ENCODE data around the gene KCTD13.
A peak's percentile ranks its signal among the peaks of the same experiment; 100 is the strongest.
"Not testable (repeated sequence)": the region's sequence is repeated elsewhere in the genome, so short reads cannot be mapped to it uniquely, and the experiment has no call there.

The KCTD13 gene

DNA sequence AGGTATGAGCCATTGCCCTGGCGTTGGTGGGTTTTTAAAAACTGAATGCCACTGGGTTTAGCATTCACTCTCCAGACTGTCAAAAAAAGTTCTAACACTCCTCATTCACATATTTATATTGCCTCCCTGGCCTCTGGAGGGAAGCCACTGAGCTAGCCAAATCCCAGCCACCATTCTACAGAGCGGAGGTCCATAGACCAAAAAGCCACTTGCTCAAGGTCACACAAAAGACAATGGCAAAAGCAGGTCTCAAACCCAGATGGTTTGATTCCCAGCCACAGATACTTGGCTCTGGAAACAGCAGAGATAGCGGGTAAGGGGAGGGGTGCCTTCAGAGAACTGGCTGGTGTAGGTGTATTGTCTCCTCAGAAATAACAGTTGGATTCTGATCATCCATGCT is 45.0 kb downstream of the KCTD13 start:
- Mint-ChIP-seq H3K4me3 (no peak overlapping the region), H3K9me3 (no peaks in the 10 kb centered on the region), H3K4me1 (peaks cover 19% of the 10 kb centered on the region), H3K27ac (no peak overlapping the region), H3K27me3 (peaks cover 37% of the 10 kb centered on the region)
- no peak for DNase-seq
- no peak for ATAC-seq

DNA sequence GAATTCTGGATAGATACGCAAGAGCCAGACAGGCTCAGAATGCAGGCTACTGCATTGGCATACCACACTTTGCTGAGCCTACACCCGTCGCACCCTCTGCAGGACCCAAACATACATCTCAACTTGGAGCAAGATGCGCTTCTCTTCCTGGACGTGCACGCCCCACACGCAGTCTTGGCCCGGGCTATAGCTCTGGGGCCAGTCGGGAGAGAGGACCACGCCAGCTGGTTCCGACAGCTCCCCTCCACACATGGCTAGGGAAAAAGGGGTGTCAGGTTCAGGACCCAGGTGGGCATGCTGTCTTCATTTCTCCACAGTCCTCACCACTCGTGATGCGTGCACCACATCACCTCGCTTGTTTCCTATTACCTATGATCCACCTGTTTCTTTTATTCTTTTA is 47.9 kb downstream of the KCTD13 start:
- Mint-ChIP-seq H3K4me3 (no peak overlapping the region), H3K4me1 (peaks cover 20% of the 10 kb centered on the region), H3K9me3 (no peaks in the 10 kb centered on the region), H3K27ac (no peak overlapping the region), H3K27me3 (peaks cover 48% of the 10 kb centered on the region)
- DNase-seq = no peak
- no peak for ATAC-seq

DNA sequence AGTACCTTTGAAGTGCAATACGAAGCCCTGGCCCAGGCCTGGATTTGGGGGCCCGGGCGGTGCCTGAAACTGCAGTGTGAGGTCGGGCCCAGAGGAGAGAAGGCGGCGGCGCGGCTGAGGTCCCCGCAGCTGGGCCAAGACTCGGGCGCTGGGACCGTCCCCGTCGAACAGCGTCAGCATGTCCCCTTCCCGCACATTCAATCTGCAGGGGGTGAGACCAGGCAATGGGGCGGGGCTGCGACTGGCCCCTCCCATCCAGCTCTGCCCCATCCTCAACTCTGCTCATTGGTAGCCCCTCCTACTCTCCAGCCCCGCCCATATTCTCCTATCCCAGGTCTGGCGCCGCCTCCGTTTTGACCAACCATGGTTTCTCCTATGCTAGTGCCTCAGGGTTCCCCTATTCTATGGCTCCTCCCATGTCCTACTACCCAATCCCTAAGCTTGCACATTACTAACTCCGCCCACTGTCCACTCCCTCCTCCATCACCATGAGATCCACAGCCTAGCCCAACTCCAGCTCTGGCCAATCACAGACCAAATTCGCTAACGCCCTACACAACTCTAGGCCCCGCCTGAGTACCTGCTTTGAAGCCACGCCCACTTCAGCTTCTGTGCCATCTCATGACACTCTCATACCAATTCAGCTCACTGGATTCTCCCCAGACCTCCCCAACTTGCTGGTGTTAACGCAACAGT is 48.6 kb downstream of the KCTD13 start:
- Mint-ChIP-seq H3K9me3 (no peaks in the 10 kb centered on the region), H3K27ac (peak overlapping the region in 1 of 2 donors; percentile 42), H3K4me3 (peak overlapping the region; percentile 66 to 67), H3K27me3 (peaks cover 48% of the 10 kb centered on the region), H3K4me1 (peaks cover 20% of the 10 kb centered on the region)
- ATAC-seq (peak; percentile 83), DNase-seq (peak; percentile 56 to 69)

DNA sequence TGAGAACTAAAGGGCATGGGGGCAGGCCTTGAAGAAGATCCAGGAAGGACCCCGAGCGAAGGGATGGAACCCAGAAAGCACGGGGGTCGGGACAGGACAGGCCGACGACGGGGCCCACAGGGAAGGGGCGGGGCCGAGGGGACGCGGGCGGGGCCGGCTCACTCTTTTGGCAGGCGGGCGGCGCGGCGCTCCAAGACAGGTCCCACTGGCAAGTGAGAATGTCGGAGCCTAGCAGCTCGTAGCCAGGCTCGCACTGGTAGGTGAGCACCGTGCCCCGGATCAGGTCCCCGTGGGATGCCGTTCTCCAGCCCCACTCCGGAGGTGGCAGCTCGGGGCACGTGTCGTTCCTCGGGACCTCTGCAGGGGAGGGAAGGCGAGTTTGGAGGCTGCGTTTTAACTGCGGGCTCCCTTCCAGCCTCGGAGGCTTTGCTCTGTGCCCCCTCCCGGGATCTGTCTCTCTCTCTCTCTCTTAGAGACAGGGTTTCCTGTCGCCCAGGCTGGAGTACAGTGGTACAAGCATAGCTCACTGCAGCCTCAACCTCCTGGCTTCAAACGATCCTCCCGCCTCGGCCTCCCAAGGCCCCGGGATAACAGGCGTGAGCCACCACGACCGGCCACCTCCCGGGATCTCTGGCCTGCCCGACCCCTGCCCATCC is 49.3 kb downstream of the KCTD13 start:
- no peak overlapping the region for H3K27ac Mint-ChIP-seq
- peaks cover 20% of the 10 kb centered on the region for H3K4me1 Mint-ChIP-seq
- peak in 1 of 2 donors; percentile 21 for DNase-seq
- H3K9me3 Mint-ChIP-seq = no peaks in the 10 kb centered on the region
- H3K27me3 Mint-ChIP-seq = peaks cover 48% of the 10 kb centered on the region
- H3K4me3 Mint-ChIP-seq = peak overlapping the region; percentile 66 to 67
- peak; percentile 54 for ATAC-seq

DNA sequence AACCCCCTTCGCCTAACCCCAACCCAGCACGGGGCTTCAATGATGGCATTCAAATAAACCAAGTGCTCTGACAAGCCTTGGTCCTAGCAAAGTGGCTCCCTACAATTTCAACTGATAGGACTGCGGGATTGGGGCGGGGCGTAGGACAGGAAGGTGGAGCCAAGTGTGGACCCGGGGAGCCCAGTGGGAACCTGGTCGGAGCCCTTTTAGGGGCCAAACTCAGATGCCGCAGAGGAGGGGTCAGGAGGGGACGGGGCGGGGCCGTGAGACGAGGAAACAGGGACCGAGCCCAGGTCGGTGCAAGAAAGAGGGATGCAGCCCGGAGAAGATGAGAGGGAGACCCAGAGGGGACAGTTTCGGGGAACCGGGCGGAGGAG is 49.8 kb downstream of the KCTD13 start:
- H3K27ac Mint-ChIP-seq = no peak overlapping the region
- H3K4me1 Mint-ChIP-seq = peaks cover 20% of the 10 kb centered on the region
- H3K27me3 Mint-ChIP-seq = peaks cover 48% of the 10 kb centered on the region
- peak overlapping the region; percentile 66 to 67 for H3K4me3 Mint-ChIP-seq
- ATAC-seq (no peak), DNase-seq (no peak)
- H3K9me3 Mint-ChIP-seq = no peaks in the 10 kb centered on the region

DNA sequence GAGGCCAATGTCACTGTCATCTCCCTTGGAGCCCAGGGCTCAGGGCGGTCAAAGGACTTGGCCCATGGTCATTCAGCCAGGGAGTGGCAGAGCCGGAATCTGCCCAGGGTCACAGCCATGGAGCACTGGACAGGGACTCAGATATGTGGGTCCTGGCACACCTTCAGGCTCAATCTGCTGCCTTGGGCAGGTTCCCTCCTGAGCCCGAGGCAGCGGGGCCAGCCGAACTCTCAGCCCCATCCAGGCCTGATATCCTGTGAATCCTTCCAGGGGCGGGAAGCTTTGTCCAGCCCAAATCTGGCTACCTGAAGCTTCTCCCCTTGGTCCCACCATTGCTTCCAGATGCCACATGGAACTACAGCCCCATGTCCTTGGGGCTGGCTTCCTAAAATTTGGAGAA is 50.8 kb downstream of the KCTD13 start:
- DNase-seq (no peak), ATAC-seq (no peak)
- Mint-ChIP-seq H3K27me3 (peaks cover 48% of the 10 kb centered on the region), H3K27ac (no peak overlapping the region), H3K4me3 (no peak overlapping the region), H3K9me3 (no peaks in the 10 kb centered on the region), H3K4me1 (peaks cover 20% of the 10 kb centered on the region)

DNA sequence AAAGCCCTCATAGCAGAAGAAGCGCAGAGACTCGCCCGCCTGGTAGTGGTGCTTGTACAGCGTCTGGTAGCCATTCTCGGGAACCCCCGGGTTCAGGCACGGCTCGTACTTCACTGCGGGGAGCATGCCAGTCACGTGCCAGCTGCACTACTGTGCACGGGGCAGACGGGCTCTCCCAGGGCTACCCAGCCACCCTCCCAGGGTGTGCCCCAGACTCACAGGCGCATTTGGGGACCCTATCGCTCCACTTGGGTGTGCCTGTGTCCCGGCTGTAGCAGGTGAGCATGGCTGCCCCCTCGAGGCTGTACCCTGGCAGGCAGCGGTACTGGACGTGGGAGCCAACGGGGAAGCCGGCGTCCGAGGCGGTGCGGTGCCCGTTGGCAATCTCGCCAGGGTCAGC is 52.7 kb downstream of the KCTD13 start:
- ATAC-seq (no peak), DNase-seq (no peak)
- Mint-ChIP-seq H3K4me3 (no peak overlapping the region), H3K27ac (no peak overlapping the region), H3K27me3 (peaks cover 34% of the 10 kb centered on the region), H3K9me3 (no peaks in the 10 kb centered on the region), H3K4me1 (peaks cover 20% of the 10 kb centered on the region)

DNA sequence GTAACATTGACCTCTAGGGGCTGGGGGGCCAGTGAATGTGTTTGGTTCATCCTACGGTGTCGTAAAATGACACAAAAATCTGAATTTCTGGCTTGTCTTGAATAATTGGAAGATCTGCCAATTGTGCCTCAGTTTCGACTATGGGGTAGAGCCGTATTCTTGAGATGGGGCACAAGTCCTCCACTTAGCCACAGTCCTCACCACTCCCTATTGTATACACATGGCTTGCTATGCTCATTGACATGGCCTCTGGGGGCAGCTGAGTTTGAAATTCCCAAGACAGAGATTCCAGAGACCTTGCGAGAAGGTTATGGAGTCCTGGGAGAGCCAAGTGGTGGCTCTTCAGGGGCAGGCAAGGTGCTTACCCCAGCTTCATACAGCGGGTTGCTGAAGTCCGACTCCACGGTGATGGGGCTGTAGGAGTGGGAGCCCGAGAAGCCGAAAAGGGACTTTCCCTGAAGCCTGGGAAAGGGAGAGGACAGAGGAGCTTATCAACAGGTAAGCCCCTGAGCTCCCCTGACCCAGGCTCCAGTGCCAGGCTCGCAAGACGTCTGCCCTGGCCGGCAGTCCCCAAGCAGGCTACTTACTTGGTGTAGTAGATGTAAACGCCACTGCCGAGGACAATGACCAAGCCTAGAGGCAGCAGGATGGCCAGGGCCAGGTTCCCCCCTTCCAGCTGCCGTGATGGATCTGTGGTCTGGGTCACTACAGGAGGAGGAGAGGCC is 54.0 kb downstream of the KCTD13 start:
- no peak overlapping the region for H3K27ac Mint-ChIP-seq
- ATAC-seq (no peak), DNase-seq (no peak)
- peaks cover 10% of the 10 kb centered on the region for H3K4me1 Mint-ChIP-seq
- no peak overlapping the region for H3K4me3 Mint-ChIP-seq
- H3K9me3 Mint-ChIP-seq = no peaks in the 10 kb centered on the region
- H3K27me3 Mint-ChIP-seq = peaks cover 20% of the 10 kb centered on the region

DNA sequence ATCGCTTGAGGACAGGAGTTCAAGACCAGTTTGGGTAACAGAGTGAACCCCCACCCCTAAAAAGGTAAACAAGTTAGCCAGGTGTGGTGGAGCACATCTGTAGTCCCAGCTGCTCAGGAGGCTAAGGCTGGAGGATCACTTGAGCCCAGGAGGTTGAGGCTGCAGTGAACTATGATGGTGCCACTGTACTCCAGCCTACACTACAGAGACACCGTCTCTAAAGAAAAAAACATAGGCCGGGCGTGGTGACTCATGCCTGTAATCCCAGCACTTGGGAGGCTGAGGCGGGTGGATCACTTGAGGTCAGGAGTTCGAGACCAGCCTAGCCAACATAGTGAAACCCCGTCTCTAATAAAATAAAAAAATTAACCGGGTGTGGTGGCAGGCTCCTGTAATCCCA is 57.0 kb downstream of the KCTD13 start:
- H3K4me3 Mint-ChIP-seq, H3K4me1 Mint-ChIP-seq, H3K27ac Mint-ChIP-seq, DNase-seq, H3K9me3 Mint-ChIP-seq, ATAC-seq, H3K27me3 Mint-ChIP-seq: not testable (repeated sequence)

DNA sequence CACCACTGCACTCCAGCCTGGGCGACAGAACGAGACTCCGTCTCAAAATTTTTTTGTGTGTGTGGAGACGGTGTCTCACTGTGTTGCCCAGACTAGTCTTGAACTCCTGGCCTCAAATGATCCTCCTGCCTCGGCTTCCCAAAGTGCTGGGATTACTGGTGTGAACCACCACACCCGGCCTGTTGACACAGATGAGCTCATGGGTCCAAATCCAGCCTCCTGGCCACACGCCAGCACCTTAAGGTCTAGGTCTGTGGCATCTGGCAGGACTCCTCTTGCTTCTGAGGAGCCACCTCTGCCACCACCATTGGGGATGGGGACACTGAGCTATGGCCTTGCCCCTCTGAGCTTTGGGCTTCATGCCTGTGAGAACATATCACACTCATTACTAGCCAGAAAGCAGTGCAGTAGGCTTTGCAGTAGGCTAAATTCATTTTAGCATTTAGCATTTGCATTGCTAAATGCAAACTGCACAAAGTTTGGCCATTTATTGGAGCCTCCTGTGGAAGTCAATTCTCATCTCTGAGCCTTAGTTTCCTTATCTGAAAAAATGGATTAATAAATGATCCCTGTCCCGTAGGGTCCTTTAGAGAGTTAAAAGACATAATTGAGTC is 57.5 kb downstream of the KCTD13 start:
- Mint-ChIP-seq H3K27me3 (no peaks in the 10 kb centered on the region), H3K27ac (no peak overlapping the region), H3K9me3 (no peaks in the 10 kb centered on the region), H3K4me1 (peaks cover 7% of the 10 kb centered on the region), H3K4me3 (no peak overlapping the region)
- DNase-seq = no peak
- no peak for ATAC-seq

DNA sequence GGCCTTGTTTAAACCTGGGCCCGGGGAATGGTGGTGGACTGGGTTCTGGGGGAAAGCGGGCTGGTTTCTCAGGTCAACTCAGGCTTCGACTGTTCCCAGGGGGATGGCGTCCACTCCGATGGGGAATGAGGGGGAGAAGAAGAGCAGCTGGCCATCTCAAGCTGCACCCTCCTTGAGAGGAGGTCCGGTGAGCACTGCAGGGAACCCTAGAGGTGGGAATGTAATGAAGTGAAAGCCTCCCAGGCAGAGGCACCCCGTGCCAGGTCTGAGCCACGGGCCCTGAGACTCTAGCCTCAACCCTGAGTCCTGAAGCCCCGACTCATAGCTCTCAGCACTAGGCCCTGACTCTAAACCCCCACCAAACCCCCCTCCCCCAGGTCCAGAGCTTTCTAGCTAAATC is 61.8 kb downstream of the KCTD13 start:
- H3K27me3 Mint-ChIP-seq = no peaks in the 10 kb centered on the region
- DNase-seq (no peak), ATAC-seq (no peak)
- peaks cover 42% of the 10 kb centered on the region for H3K4me1 Mint-ChIP-seq
- no peaks in the 10 kb centered on the region for H3K9me3 Mint-ChIP-seq
- H3K27ac Mint-ChIP-seq = no peak overlapping the region
- no peak overlapping the region for H3K4me3 Mint-ChIP-seq

DNA sequence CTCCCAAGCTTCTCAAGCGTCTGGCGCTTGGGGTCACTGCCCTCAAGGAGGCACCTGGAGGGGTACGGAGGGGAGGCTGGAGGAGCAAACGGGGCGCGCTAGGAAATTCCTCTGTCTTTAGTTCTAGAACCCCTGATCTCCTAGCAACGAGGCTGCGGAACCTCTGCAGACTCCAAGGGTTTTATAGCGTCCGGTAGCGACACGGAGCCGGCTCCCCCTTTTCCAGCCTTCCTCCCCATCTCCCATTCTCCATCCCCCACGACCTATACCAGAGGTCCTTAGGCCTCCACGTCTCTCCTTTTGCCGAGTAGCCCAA is 62.4 kb downstream of the KCTD13 start:
- Mint-ChIP-seq H3K9me3 (no peaks in the 10 kb centered on the region), H3K27me3 (no peaks in the 10 kb centered on the region), H3K4me3 (peak overlapping the region; percentile 93 to 96), H3K27ac (peak overlapping the region; percentile 33 to 99), H3K4me1 (peaks cover 48% of the 10 kb centered on the region)
- DNase-seq (no peak), ATAC-seq (no peak)

DNA sequence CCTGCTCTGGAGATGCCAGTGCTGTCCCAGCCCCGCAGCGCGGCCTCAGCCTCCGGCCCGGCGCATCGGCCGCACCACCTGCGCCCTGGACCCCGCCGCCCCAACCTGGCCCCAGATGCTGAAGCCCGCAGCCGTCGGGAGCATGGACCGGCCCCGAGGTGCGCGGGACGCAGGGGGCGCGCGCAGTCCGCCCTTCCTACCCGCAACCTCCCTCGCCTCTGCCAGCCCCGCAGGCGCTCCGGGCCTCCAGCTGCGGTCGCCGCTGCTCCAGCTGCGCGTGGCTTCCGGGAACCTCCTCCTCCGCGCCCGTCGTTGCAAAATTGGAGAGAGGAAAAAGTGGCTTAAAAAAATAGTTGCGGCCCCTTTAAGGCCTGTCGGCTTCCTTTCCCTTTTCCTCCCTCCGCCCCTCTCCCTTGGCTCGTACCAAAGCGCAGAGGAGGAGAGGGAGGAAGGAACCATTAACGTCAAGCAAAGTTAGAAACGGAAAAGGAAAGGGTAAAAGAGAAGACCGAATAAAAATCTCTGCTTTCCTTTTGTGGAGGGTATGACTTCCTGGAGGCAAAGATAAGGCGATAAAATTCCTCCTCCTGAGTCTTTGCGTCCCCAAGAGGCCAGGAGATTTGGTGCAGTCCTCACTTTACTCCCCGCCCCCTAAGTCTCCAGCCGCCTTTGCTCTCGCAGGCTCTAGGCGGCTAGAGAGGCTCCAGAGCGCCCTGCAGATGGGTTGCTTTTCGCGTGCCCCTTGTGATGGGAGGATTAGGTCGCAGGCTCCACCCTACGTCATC is 63.0 kb downstream of the KCTD13 start, which contains the start of gene CDIPT:
Gene CDIPT (minus strand): TSS at position 343 of the 785 bp plus-strand sequence. CDS start 369 bp downstream, outside the sequence.
- H3K27ac Mint-ChIP-seq = peak within 1 kb of the TSS; percentile 99
- H3K4me3 Mint-ChIP-seq = peak within 1 kb of the TSS; percentile 93 to 96
- peaks cover 53% of the 10 kb centered on the region for H3K4me1 Mint-ChIP-seq
- ATAC-seq (peak; percentile 99), DNase-seq (peak; percentile 92 to 95)
- no peaks in the 10 kb centered on the region for H3K9me3 Mint-ChIP-seq
- no peaks in the 10 kb centered on the region for H3K27me3 Mint-ChIP-seq

DNA sequence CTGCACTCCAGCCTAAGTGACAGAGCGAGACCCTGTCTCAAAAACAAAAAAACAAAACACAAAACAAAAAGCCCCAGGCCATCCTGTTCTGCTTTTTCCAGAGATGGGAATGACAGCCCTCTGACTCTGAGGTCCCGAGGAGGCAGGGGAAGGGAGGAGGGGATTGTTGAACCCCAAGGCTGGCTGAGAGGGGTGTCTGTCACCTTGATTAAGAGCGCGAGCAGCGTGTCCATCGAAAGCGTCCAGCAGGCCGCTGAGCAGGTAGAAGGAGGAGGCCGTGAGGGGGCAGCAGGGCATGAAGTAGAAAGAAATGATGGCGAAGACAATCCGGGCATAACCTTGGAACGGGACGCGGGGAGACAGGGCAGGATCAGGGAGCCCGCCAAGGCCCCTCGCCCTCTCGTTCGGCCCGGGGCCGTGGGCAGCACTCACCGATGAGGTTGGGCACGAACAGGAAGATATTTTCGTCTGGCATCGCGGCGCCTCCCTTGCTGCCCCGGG is 63.6 kb downstream of the KCTD13 start:
- H3K9me3 Mint-ChIP-seq = no peaks in the 10 kb centered on the region
- H3K4me3 Mint-ChIP-seq = peak overlapping the region; percentile 93 to 96
- H3K27ac Mint-ChIP-seq = peak overlapping the region; percentile 98 to 99
- no peak for ATAC-seq
- peaks cover 54% of the 10 kb centered on the region for H3K4me1 Mint-ChIP-seq
- DNase-seq = peak in 1 of 2 donors; percentile 15
- H3K27me3 Mint-ChIP-seq = no peaks in the 10 kb centered on the region

DNA sequence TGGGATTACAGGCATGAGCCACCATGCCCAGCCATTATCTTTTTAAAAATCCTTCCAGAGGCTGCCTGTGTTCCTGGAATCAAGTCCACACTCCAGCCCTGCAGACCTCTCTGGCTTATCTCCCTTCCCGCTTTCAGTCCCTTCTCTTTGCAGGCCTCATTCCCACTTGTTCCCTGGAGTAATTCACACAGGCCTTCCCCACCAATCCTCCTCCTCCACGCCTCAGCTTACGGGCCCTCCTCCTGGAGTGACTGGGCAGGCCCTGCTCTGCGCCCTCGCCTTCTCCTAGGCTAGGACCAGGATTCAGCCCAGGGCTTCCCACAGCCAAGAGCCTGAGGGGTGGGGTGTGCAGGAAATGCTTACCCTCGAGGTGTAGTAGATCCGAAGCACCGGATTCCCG is 65.8 kb downstream of the KCTD13 start:
- no peak overlapping the region for H3K4me3 Mint-ChIP-seq
- no peak overlapping the region for H3K27ac Mint-ChIP-seq
- H3K9me3 Mint-ChIP-seq = no peaks in the 10 kb centered on the region
- no peaks in the 10 kb centered on the region for H3K27me3 Mint-ChIP-seq
- peaks cover 54% of the 10 kb centered on the region for H3K4me1 Mint-ChIP-seq
- no peak for ATAC-seq
- DNase-seq = no peak
